Ishikawa (cell line): ENCODE data around the gene GPRC5D.

Experiments used
- CREB1 ChIP-seq: IDR thresholded peaks from 2 replicates; pipeline ENCODE4 v1.6.1; 2012; ENCODE audit warnings: low read depth
- EGR1 ChIP-seq: IDR thresholded peaks from 2 replicates; pipeline ENCODE4 v1.6.1; 2012
- EP300 ChIP-seq: IDR thresholded peaks from 2 replicates; pipeline ENCODE4 v1.6.1; 2012; ENCODE audit warnings: borderline replicate concordance
- MAX ChIP-seq: IDR thresholded peaks from 2 replicates; pipeline ENCODE4 v1.6.1; 2012
- NFIC ChIP-seq: IDR thresholded peaks from 2 replicates; pipeline ENCODE4 v1.6.1; 2012
- RAD21 ChIP-seq: IDR thresholded peaks from 2 replicates; pipeline ENCODE4 v1.6.1; 2012; ENCODE audit warnings: low read depth
- REST ChIP-seq: IDR thresholded peaks from 2 replicates; pipeline ENCODE4 v1.6.1; 2012; ENCODE audit warnings: low read depth, mild to moderate bottlenecking
- TAF1 ChIP-seq: IDR thresholded peaks from 2 replicates; pipeline ENCODE4 v1.6.1; 2012; ENCODE audit warnings: low read depth, mild to moderate bottlenecking
- TEAD4 ChIP-seq: IDR thresholded peaks from 2 replicates; pipeline ENCODE4 v1.6.1; 2012
- USF1 ChIP-seq: IDR thresholded peaks from 2 replicates; pipeline ENCODE4 v1.6.1; 2012
- YY1 ChIP-seq: IDR thresholded peaks from 2 replicates; pipeline ENCODE4 v1.6.1; 2012; ENCODE audit warnings: low read depth

GRCh38 chr12:12995088-12995487 is 43.1 kb upstream of the GPRC5D start:
- no peak for TF ChIP-seq RAD21
- TF ChIP-seq REST: no peak
- no peak for TF ChIP-seq MAX
- no peak for TF ChIP-seq EP300
- TF ChIP-seq NFIC: no peak
- TF ChIP-seq USF1: no peak
- TF ChIP-seq CREB1: no peak
- no peak for TF ChIP-seq TEAD4
- no peak for TF ChIP-seq TAF1
- no peak for TF ChIP-seq YY1
- no peak for TF ChIP-seq EGR1
